Activated naive CD8-positive, alpha-beta T cell treated with anti-CD3 and anti-CD28 coated beads, Interleukin-2, amount 50 U/mL, for 16 hours (primary cell): Measurements from ENCODE around the gene TMEM175.
"Not testable (repeated sequence)": the region's sequence is repeated elsewhere in the genome, so short reads cannot be mapped to it uniquely, and the experiment has no call there.

Experiments used
- DNase-seq: peaks from one replicate; pipeline ENCODE4 v3.0.0-alpha.2; 2020; ENCODE audit warnings: low read depth, low spot score

TMEM175 gene

GRCh38 chr4:970854-971520 is 38.7 kb downstream of the TMEM175 start:
- no peak for DNase-seq

- no peak for DNase-seq
Observed at GRCh38 chr4:971666-972500, 39.6 kb downstream of the TMEM175 start.

GRCh38 chr4:972651-973424 is 40.6 kb downstream of the TMEM175 start:
- DNase-seq: peak; percentile 14

- peak; percentile 67 for DNase-seq
Observed at GRCh38 chr4:973431-974397, 41.5 kb downstream of the TMEM175 start, which contains the start of gene DGKQ. TSS of gene DGKQ (minus strand) at chr4:973569. CDS start at chr4:973482, 87 bp downstream.

- no peak for DNase-seq
Observed at GRCh38 chr4:974668-975067, 42.4 kb downstream of the TMEM175 start.

- DNase-seq: not testable (repeated sequence)
Observed at GRCh38 chr4:976016-976415, 43.8 kb downstream of the TMEM175 start.

GRCh38 chr4:978957-979701 is 46.9 kb downstream of the TMEM175 start:
- no peak for DNase-seq

- DNase-seq: no peak
Observed at GRCh38 chr4:982291-982690, 50.0 kb downstream of the TMEM175 start.

- no peak for DNase-seq
Observed at GRCh38 chr4:982814-983213, 50.6 kb downstream of the TMEM175 start.

- no peak for DNase-seq
Observed at GRCh38 chr4:984336-985054, 52.2 kb downstream of the TMEM175 start.

- DNase-seq: peak; percentile 56
Observed at GRCh38 chr4:985123-985830, 53.0 kb downstream of the TMEM175 start.

- DNase-seq: no peak
Observed at GRCh38 chr4:986428-986878, 54.2 kb downstream of the TMEM175 start.

- DNase-seq: peak; percentile 79
Observed at GRCh38 chr4:986879-987623, 54.8 kb downstream of the TMEM175 start, which contains the start of gene IDUA. TSS of gene IDUA (plus strand) at chr4:987044. CDS start at chr4:987085, 41 bp downstream.

GRCh38 chr4:987624-988513 is 55.6 kb downstream of the TMEM175 start:
- DNase-seq: no peak

- no peak for DNase-seq
Observed at GRCh38 chr4:988726-989721, 56.8 kb downstream of the TMEM175 start.
